LNCAP (cell line): ENCODE measurements around the gene TMPRSS6.

Source experiments
- TF ChIP-seq, protein P1 (sequence below): fragments of 450-650 bp; IDR thresholded peaks from 2 replicates; pipeline ENCODE4 v1.5.1; 2017; ENCODE audit warnings: mild to moderate bottlenecking

TMPRSS6 gene

GRCh38 chr22:37043209-37043827, 66.2 kb downstream of the TMPRSS6 start:
- TF ChIP-seq, protein P1, sequence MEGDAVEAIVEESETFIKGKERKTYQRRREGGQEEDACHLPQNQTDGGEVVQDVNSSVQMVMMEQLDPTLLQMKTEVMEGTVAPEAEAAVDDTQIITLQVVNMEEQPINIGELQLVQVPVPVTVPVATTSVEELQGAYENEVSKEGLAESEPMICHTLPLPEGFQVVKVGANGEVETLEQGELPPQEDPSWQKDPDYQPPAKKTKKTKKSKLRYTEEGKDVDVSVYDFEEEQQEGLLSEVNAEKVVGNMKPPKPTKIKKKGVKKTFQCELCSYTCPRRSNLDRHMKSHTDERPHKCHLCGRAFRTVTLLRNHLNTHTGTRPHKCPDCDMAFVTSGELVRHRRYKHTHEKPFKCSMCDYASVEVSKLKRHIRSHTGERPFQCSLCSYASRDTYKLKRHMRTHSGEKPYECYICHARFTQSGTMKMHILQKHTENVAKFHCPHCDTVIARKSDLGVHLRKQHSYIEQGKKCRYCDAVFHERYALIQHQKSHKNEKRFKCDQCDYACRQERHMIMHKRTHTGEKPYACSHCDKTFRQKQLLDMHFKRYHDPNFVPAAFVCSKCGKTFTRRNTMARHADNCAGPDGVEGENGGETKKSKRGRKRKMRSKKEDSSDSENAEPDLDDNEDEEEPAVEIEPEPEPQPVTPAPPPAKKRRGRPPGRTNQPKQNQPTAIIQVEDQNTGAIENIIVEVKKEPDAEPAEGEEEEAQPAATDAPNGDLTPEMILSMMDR: no peak

GRCh38 chr22:37039466-37039865, 70.0 kb downstream of the TMPRSS6 start:
- TF ChIP-seq, protein P1: no peak

GRCh38 chr22:37037669-37038068, 71.8 kb downstream of the TMPRSS6 start:
- TF ChIP-seq, protein P1: no peak

- TF ChIP-seq, protein P1: no peak
Observed at GRCh38 chr22:37036655-37037377, 72.7 kb downstream of the TMPRSS6 start.

- TF ChIP-seq, protein P1: no peak
Observed at GRCh38 chr22:37033605-37034430, 75.7 kb downstream of the TMPRSS6 start.

DNA sequence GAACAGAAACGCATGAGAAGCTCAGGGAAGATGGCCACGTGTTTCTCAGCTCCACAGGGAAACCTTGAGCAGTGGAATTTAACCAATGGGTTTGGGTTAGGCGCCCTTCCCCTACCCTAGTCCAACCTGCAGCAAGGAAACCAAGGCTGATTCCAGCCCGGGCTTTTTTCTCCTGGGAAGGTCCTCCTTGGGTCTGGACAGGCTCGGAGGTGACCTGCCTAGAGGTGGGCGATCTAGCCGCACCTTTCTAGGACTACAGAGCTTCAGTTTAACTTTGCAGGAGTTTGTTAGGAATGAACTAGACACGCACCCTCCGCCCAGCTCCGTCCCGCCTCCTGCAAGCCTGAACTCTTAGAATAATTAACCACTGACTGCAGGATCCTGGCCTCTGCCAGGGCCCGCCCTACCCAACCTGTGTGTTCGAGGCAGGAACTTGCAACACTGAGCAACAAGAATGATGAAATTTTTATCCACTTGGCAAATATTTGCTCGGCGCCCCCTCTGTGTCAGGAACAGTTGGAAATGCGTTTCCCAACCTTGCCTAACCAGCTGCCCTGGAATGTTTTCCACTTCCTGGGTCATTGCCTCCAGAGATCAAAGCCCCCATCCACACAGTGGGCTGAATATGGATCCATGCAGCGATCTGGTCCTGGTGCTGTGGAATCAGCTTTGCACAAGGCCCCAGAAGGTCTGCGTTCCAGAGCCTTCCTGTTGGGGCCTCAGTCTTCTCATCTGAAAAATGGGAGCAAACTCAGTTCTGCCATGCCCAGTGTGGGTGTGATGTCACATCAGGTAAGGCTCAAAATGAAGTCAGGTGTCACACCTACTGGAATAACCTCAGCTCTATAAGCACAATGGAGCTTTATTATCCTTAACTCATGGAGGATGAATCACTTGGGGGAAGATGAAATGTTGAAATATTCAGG, 76.7 kb downstream of the TMPRSS6 start:
- TF ChIP-seq, protein P1: no peak

GRCh38 chr22:37032134-37032534, 77.4 kb downstream of the TMPRSS6 start:
- TF ChIP-seq, protein P1: no peak
